Esophagus muscularis mucosa (tissue), 4 donors: ENCODE measurements around the gene RARRES1. TPM values are rescaled to one million over a fixed set of nuclear protein-coding genes. Genes with fewer than 3 reads are reported as not detected.

ENCODE experiments used
- DNase-seq: peaks from one replicate; pipeline ENCODE4 v3.0.0-alpha.2; 2017; ENCODE audit errors: extremely low spot score
- H3K27ac ChIP-seq, 4 donors: fragments of 200-600 bp; sonication (generic); replicated peaks in 1 of 4; 1 replicate in 3 of 4; 2 replicates in 1 of 4; pipeline ENCODE4 v1.5.1; 2016 to 2019; ENCODE audit warnings: mild to moderate bottlenecking in 1 of 4
- H3K27me3 ChIP-seq, 4 donors: fragments of 200-600 bp; sonication (generic); one replicate each; pipeline versions ENCODE4 v1.5.1 to v1.6.0; 2016 to 2019
- H3K36me3 ChIP-seq, 4 donors: fragments of 200-600 bp; sonication (generic); one replicate each; pipeline ENCODE4 v1.5.1; 2016 to 2019
- H3K4me1 ChIP-seq, 4 donors: fragments of 200-600 bp; sonication (generic); one replicate each; pipeline ENCODE4 v1.5.1; 2016 to 2019
- H3K4me3 ChIP-seq, 4 donors: fragments of 200-600 bp; sonication (generic); 1 replicate in 2 of 4; 2 replicates in 2 of 4; pipeline ENCODE4 v1.5.1; 2016 to 2019; ENCODE audit warnings: mild to moderate bottlenecking in 4 of 4, moderate library complexity in 1 of 4
- H3K9me3 ChIP-seq, 4 donors: fragments of 200-600 bp; sonication (generic); 1 replicate in 3 of 4; 2 replicates in 1 of 4; pipeline ENCODE4 v1.5.1; 2016 to 2019
- CTCF ChIP-seq, 3 experiments: fragments of 200-600 bp in 2 of 3; fragments of 450-650 bp in 1 of 3; sonication (generic) in 2 of 3; IDR thresholded peaks; one replicate each; pipeline ENCODE4 v1.5.1; 2017 to 2019; ENCODE audit warnings: antibody characterized with exemption in 3 of 3, mild to moderate bottlenecking in 2 of 3, moderate library complexity in 1 of 3
- EP300 ChIP-seq: sonication (generic); formaldehyde crosslinking; IDR thresholded peaks from one replicate; pipeline ENCODE4 v1.6.1; 2017; ENCODE audit warnings: antibody characterized with exemption
- POLR2A ChIP-seq: fragments of 450-650 bp; IDR thresholded peaks from one replicate; pipeline ENCODE4 v1.6.1; 2017; ENCODE audit warnings: antibody characterized with exemption, moderate library complexity, mild to moderate bottlenecking, low read depth
- POLR2AphosphoS5 ChIP-seq, 2 donors: sonication (generic); formaldehyde crosslinking; IDR thresholded peaks; one replicate each; pipeline ENCODE4 v1.6.1; 2017; ENCODE audit warnings: antibody characterized with exemption in 2 of 2
- WGBS: methylation state at CpG from one replicate; pipeline ENCODE4 v1.1.5; 2018; 5-methylcytosine and 5-hydroxymethylcytosine counted together
- intact Hi-C: fragments of 100-400 bp; cut with DNase I; formaldehyde crosslinking; loops from one replicate; pipeline ENCODE4 v1.15.1; 2023
- total RNA-seq, 4 donors: library from RNA; depleted of rRNA; stranded (reverse); fragments of >200 nt; gene quantifications; one replicate each; pipeline versions ENCODE4 v1.1.0 to v1.2.1, GENCODE V29; 2016

RARRES1 gene
- total RNA-seq, 4 donors from 2014 or later: 6.6 to 93.0 (median 29.8) TPM

GRCh38 chr3:158745551-158745950 is 13.3 kb upstream of the RARRES1 start:
- DNase-seq: no peak
- no peak overlapping the region for H3K27ac ChIP-seq
- H3K36me3 ChIP-seq: peaks cover 0 to 82% (median 12%) of the 10 kb centered on the region in 4 donors
- H3K4me3 ChIP-seq: no peak overlapping the region
- no peaks in the 10 kb centered on the region for H3K9me3 ChIP-seq
- no peaks in the 10 kb centered on the region for H3K27me3 ChIP-seq
- TF ChIP-seq POLR2AphosphoS5 (IDR thresholded peaks at IDR 0.05) (no peak), EP300 (no peak), POLR2A (no peak), CTCF (IDR thresholded peaks at IDR 0.05) (no peak)
- intact Hi-C loops: no loop called here
- peaks cover 0 to 30% (median 17%) of the 10 kb centered on the region in 4 donors for H3K4me1 ChIP-seq
- WGBS: 85% methylated on average over 1 of the region's 1 CpG

GRCh38 chr3:158744567-158745288 is 12.5 kb upstream of the RARRES1 start:
- H3K9me3 ChIP-seq: no peaks in the 10 kb centered on the region

GRCh38 chr3:158743664-158744566 is 11.7 kb upstream of the RARRES1 start:
- 87% methylated on average over 5 of the region's 5 CpGs for WGBS
- Histone ChIP-seq H3K27me3 (no peaks in the 10 kb centered on the region), H3K27ac (no peak overlapping the region), H3K4me1 (peaks cover 0 to 29% (median 16%) of the 10 kb centered on the region in 4 donors), H3K4me3 (no peak overlapping the region), H3K36me3 (peaks cover 0 to 83% (median 10%) of the 10 kb centered on the region in 4 donors), H3K9me3 (no peaks in the 10 kb centered on the region)
- intact Hi-C loops: no loop called here
- TF ChIP-seq CTCF (IDR thresholded peaks at IDR 0.05): no peak
- no peak for TF ChIP-seq EP300
- TF ChIP-seq POLR2AphosphoS5 (IDR thresholded peaks at IDR 0.05): no peak
- TF ChIP-seq POLR2A: no peak
- no peak for DNase-seq

More at GRCh38 chr3:158744567-158745288, 12.5 kb upstream of the RARRES1 start:
- Histone ChIP-seq H3K27ac (no peak overlapping the region), H3K4me1 (peaks cover 0 to 30% (median 17%) of the 10 kb centered on the region in 4 donors), H3K4me3 (no peak overlapping the region), H3K36me3 (peaks cover 0 to 80% (median 12%) of the 10 kb centered on the region in 4 donors), H3K27me3 (no peaks in the 10 kb centered on the region)
- DNase-seq: no peak
- intact Hi-C loops: no loop called here
- TF ChIP-seq EP300 (no peak), CTCF (IDR thresholded peaks at IDR 0.05) (no peak), POLR2AphosphoS5 (IDR thresholded peaks at IDR 0.05) (no peak), POLR2A (no peak)
- WGBS: 93% methylated on average over 4 of the region's 4 CpGs

- H3K36me3 ChIP-seq: peaks cover 0 to 85% (median 13%) of the 10 kb centered on the region in 4 donors
- no peaks in the 10 kb centered on the region for H3K9me3 ChIP-seq
- H3K27ac ChIP-seq: peak overlapping the region in 2 of 4 donors; percentile 42 to 53
- no peak for DNase-seq
- intact Hi-C loops: no loop called here
- no peak for TF ChIP-seq EP300
- no peak for TF ChIP-seq POLR2A
- TF ChIP-seq POLR2AphosphoS5 (IDR thresholded peaks at IDR 0.05): no peak
- no peak for TF ChIP-seq CTCF (IDR thresholded peaks at IDR 0.05)
- peaks cover 0 to 21% (median 7%) of the 10 kb centered on the region in 4 donors for H3K4me1 ChIP-seq
- no peaks in the 10 kb centered on the region for H3K27me3 ChIP-seq
- no peak overlapping the region for H3K4me3 ChIP-seq
- 74% methylated on average over 4 of the region's 4 CpGs for WGBS
Observed at GRCh38 chr3:158742871-158743663, 10.8 kb upstream of the RARRES1 start.
